NK-92 (cell line): ENCODE data around the gene HECTD1.
"Not testable (repeated sequence)": the region's sequence is repeated elsewhere in the genome, so short reads cannot be mapped to it uniquely, and the experiment has no call there.

ENCODE experiments used
- DNase-seq: peaks from one replicate; lab custom pipeline; 2025; ENCODE audit not compliant: unreplicated experiment; lab: John Stamatoyannopoulos, UW

Gene HECTD1

DNA sequence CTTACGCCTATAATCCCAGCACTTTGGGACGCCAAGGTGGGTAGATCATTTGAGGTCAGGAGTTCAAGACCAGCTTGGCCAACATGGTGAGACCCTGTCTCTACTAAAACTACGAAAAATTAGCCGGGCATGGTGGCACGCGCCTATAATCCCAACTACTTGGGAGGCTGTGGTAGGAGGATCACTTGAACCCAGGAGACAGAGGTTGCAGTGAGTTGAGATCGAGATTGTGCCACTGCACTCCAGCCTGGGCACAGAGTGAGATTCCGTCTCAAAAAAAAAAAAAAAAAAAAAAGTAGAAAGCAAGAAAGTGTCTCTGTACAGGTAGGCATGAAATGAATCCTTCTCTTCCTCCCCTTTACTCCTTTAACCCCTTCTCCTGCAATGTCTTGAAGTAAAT lies 111.8 kb downstream of the HECTD1 start:
- not testable (repeated sequence) for DNase-seq

DNA sequence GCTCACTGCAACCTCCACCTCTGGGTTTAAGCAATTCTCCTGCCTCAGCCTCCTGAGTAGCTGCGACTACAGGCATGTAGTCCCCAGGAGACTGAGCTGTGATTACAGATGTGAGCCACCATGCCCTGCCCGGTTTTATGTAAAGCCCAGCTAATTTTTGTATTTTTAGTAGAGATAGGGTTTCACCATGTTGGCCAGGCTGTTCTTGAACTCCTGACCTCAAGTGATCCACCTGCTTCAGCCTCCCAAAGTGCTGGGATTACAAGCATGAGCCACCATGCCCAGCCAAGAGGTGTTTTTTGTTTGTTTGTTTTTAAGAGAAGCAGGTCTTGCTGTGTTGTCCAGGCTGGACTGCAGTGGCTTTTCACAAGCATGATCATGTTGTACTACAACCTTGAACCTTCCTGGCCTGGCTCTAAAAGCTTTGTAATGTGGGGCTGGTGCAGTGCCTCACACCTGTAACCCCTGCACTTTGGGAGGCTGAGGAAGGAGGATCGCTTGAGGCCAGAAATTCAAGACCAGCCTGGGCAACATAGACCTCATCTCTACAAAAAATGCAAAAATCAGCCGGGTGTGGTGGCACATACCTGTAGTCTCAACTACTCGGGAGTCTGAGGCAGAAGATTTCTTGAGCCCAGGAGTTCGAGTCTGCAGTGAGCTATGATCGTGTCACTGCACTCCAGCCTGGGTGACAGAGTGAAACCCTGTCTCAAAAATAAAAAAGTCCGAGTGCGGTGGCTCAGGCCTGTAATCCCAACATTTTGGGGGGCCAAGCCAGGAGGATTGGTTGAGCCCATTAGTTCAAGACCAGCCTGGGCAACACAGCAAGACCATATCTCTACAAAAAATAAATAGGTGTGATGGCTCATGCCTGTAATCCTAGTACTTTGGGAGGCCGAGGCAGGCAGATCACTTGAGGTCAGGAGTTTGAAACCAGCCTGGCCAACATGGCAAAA lies 113.4 kb downstream of the HECTD1 start:
- not testable (repeated sequence) for DNase-seq

DNA sequence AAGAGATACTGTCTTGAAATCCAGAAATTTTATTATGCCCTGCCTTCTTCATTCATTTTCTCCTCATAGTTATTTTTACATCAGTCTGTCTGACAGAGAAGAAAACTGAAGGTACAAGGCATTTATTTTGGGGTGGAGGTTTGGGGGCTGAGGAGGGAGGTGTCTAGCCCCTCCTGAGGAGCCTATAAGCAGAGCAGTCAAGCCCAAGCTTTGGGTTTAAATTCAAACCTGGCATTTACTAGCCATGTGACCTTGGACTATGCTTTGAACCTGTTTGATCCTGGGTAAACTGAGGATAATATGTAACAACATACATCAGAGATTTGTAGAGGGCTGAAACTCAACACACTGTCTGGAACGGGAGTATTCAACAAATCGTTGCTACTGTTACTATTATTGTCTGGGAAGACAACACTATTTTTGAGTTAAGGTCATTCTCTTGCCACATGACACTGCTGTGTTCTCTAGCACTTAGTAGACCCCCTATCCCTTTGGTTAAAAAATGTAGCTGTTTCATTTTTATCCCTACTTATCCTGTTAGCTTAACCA lies 115.4 kb downstream of the HECTD1 start:
- no peak for DNase-seq

DNA sequence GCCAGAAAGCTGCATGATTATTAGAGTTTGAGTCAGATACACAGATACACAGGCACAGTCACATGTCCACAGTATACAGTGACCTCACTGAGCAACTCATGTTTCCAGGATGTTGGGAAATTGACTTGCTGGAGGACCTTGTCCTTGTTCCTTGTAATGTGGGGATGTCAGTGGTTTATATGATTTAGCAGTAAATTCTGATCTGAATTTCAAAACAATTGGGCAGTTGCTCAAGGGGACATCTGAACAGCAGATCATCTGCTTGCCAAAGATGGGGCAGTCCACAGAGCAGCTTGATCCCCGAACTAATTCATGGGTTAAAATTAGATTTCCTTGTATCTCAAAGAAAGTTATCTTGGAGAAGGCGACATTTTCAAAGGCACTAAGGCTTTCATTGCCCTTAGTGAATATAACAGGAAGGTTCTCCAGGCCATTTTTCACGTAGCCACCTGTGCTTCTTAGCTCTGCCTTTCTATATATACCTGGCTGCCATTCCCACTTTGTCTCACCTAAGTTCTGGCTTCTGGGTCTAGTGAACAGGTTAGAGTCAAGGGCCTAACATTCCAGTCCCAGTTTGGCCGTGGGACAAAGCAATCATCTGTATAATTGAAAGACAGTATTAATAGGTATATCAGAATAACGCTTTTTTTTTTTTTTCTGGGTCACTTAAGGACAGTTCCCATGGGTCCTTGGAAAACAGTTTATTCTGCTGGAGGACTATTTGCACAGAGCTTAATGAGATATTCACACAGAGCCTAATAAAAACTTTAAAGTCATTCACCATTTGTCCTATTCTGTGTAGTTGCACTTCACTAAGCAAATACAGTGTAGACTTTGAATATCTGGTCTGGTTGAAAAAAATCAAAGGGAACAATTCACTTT lies 116.5 kb downstream of the HECTD1 start:
- DNase-seq: no peak

DNA sequence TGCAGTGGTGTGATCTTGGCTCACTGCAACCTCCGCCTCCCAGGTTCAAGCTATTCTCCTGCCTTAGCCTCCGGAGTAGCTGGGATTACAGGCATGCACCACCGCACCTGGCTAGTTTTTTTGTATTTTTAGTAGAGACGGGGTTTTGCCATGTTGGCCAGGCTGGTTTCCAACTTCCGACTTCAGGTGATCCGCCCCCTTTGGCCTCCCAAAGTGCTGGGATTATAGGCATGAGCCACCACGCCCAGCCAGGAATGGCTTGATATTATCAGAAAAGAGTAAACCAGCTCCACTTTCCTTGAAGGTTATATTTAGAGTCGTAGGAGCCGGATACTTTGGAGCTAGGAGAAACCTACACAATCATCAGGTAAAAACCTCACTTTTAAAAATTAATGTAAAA lies 121.1 kb downstream of the HECTD1 start:
- DNase-seq: not testable (repeated sequence)

DNA sequence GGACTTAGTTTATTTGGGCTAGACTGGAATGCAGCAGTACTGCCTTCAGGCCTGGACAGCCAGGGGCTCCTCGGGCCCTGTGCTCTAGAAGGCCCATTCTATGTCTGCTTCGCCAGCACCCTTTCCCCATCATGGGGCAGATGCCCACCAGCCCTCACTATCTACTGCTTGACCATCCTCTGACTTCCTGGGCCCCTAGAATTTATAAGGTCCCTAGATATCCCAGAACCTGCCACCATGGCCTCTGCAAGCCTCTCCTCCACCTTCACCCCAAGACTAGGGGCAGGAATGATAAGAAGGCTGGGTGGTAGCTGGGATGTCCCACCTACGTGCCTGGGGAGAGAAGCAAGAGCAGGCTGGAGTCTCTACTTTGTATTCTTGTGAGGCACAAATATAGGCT lies 122.6 kb downstream of the HECTD1 start:
- DNase-seq: no peak

DNA sequence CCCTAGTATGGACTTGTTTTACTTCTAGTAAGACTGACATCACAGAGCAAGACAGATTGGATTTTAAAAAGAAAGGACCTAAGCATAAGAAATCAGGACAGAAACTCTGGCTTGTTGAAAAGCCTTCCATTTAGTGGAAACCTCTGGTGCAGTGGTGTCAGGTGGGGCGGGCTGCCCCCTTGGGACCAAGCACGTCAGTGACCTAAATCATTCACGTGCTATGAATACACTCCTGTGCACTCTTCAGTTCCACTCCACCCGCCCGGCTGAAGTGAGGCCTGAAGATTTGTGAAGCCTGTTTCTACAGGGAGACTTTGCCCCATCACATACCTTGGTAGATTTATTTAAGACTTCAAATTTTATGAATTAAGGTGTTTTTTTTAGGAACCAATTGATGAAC lies 123.2 kb downstream of the HECTD1 start:
- DNase-seq: no peak

DNA sequence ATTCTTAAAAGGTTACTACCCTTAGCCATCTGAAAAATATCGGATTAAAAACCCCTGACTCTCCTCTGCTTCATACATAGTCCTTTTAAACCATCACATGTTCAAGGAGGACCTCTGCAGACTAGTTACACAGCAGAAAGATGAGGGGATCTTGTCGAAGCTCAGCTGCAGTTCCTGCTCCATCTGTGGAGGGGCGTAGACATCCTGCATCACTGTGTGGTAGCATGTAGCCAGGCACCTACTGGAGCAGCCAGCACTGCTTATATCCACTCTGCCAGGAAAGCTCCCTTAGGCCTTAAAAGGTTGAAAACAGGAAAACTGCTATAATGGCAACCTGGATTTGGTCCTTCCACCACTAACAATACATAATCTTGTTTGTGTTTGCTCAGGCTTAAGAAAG lies 123.8 kb downstream of the HECTD1 start:
- DNase-seq: no peak

DNA sequence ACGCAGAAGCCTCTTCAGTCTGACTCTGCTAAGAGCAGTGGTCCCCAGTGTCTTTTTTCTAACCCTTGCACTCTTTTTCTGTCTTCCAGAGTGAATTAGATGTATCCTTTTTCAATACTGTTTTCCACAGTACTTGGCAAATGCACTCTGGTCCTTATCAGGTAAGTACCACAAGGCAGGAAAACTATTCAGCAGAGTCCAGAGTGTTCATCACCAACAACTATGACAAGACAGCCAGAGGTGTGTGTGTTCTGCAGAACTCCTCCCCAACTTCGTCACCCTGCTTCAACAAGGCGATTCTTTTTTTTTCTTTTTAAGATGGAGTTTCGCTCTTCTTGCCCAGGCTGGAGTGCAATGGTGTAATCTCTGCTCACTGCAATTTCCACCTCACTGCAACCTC lies 127.1 kb downstream of the HECTD1 start:
- no peak for DNase-seq

DNA sequence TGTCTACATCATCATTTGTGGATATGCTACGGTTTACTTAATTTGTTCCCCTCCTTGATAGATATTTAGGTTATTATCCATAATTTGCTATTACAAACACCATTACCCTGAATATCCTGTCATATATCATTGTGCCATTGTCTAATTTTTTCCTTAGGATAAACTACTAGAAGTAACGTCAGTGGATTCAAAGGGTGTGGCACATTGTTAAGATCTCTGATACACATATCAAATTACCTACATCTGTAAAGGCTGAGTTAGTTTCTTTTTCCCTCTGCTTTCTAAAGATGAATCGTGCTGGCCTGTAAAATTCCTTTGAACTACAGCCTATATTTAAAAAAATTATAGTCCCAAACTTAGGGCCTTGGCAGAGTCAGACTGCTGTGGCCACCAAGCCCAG lies 127.5 kb downstream of the HECTD1 start:
- DNase-seq: no peak

DNA sequence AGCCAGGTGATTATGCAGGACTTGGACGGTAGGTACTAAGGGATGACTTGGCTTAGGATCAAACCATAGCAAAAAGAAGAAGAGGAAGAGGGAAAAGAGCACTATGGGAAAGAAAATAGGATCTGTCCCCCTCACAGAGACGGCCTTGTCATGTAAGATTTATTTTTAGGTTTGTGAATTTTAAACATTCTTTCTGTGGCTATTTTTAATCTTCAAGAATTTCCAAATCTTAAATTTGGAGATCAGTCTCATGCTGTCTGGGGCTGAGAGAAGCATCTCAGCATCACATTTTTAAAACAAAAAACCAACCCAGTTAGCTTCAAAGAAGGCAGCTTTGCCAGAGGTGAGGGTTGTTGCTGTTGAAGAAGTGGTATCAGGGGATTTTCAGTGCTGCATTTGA lies 128.8 kb downstream of the HECTD1 start:
- DNase-seq: no peak

DNA sequence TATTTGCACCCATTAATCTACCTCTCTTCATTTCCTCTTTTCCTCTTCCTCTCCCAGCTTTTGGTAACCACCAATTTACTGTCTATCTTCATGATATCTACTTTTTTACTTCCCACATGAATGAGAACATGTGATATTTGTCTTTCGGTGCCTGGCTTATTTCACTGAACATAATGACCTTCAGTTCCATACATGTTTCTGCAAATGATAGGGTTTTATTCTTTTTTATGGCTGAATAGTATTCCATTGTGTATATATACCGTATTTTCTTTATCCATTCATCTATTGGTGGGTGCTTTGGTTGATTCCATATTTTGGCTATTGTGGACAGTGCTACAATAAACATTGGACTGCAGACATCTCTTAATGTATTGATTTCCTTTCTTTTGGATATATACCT lies 132.4 kb downstream of the HECTD1 start:
- no peak for DNase-seq

DNA sequence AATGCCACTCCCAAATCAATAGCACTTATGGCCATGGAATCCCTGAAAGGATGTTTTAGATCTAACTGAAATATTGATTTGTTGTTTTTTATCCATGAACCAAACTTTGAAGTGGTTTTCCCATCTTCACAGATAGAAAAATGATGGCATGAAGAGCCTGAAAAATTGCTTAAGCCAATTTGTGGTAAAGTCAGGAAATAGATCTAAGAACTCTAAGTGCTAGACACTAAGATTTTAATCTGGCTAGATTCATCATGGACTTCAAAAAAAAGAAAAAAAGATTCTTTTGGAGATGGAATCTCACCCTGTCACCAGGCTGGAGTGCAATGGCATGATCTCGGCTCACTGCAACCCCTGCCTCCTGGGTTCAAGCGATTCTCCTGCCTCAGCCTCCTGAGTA lies 136.4 kb downstream of the HECTD1 start:
- no peak for DNase-seq

DNA sequence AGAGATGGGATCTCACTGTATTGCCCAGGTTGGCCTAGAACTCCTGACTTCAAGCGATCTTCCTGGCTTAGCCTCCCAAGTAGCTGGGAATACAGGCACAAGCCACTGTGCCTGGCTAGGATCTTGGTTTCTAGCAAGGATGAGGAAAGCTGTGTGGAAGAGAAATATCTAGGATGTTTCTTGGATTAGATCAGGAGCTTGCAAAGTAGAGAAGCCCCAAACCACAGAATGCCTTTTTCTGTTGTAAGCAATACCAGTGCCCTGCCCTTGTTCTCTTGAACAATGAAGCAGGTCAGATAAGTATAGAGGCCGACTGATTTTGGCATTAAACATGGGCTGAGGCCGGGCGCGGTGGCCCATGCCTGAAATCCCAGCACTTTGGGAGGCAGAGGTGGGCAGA lies 137.2 kb downstream of the HECTD1 start:
- DNase-seq: no peak

DNA sequence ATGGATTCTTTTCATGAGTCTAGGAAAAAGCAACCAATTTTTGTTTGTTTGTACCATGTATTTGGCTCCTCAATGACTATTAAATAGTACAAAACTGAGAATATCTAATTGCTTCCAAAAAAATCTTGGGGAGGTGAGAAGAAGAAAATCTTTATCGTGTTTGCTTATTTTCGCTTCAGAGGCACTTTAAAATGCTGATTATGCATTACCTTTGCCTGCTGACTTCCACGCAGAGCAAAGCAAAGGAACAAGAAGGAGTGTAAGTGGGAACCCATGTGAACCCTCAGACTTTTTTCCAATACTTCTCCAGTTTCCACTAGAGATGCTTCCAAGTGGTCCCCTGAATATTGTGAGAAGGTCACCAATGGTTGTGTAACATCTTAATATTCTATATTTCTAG lies 138.2 kb downstream of the HECTD1 start:
- DNase-seq: no peak

DNA sequence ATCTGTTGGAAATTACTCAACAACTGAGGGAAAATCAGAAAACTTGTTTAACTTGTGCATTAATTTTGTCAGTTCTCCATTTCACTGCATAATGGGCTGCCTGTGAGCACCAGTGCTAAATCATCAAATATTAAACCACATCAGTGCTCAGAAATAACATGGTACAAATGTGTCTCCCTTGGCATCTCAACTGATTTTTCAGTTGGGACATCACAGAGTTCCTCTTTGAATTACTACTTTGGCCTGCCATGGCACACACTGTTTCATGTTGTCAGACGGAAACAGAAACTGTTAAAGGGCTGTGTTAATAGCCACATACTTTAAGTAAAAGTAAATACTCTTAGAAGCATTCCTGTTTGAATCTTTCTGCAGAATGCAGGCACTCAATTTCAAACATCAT lies 139.4 kb downstream of the HECTD1 start:
- DNase-seq: no peak

DNA sequence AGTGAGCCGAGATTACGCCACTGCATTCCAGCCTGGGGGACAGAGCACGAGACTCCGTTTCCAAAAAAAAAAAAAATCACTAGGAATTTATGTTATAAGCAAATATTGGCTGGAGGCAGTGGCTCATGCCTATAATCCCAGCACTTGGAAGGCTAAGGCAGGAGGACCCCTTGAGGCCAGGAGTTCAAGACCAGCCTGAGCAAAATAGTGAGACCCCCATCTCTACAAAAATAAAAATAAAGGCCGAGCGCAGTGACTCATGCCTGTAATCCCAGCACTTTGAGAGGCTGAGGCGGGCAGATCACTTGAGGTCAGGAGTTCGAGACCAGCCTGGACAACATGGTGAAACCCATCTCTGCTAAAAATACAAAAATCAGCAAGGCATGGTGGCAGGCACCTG lies 144.7 kb downstream of the HECTD1 start:
- DNase-seq: not testable (repeated sequence)

DNA sequence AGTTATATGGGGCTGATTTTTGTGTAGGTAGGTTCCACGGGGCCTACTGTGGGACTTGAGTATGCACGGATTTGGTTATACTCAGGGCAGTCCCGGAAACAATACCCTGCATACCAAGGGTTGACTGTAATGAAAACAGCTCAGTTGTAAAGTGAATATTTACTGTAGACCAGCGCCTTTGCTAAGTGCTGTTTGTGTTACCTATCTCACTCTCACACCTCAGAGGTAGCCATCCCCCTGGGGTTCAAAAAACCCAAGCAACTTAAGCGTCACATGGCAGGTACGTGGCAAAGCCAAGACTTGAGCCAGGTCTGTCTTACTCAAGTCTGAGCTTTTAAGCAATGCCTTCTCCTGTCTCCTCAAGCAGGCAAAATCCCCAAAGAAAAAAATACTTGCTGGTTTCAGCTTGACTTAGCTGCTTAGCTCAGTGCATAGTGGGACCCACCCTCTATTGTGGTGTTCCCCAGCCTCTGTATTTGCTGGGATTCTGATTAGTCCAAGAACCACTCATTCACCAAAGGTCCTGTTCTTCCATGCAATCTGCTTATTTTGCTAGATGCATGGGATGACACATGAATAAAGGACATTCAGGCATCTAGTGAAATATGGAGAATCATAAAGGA lies 147.2 kb downstream of the HECTD1 start:
- no peak for DNase-seq

DNA sequence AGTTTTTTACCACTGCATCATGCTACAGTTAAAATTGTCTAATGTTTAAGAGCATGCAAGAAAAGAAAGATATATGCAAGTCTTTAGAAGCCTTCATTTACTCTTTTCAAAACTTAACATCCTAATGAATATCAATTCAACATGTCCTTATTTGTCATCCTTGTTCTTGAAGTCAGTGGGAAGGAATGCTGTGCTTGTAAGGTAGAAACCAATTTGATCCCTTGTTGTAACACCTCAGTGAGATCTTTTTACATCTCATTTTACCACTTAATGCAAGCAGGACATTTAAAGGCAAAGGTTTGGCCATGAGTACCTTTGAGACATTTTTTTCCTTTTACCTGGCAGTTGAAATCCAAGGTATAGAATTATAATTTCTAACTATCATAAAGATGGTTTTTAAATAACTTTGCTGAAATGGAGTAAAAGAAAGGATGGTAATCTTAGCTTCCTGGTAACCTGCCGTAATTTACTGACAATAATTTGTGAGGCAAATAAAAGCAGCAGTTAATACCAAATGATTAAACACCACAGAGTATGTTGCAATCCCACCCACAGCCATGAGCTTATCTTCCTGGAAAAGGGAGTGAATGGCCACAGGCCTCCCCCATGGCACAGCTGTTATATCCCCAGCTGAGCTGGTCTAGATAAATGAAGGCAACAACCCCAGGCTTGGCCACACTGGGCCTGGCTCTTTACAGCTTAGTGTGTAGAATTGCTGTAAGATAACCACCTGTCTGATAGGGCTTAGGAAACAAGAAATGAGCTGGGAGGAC lies 148.3 kb downstream of the HECTD1 start:
- DNase-seq: no peak

DNA sequence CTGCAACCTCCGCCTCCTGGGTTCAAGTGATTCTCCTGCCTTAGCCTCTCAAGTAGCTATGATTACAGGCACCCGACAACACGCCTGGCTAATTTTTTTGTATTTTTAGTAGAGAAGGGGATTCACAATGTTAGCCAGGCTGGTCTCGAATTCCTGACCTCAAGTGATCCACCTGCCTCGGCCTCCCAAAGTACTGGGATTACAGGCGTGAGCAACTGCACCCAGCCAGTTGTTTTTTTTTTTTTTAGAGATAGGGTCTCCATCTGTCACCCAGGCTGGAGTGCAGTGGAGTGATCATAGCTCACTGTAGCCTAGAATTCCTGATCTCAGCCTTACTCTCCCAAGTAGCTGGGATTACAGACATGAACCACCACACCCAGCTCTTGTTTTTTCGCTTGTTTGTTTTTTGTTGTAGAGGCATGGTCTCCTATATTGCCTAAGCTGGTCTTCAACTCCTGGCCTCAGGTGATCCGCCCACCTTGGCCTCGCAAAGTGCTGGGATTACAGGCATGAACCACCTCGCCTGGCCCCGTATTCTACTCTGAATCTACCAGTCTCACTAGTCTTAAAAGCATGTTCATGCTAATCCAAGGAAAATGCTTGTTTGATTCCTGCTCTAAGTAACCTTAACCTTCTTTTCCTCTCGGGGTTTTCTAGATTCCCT lies 149.8 kb downstream of the HECTD1 start:
- no peak for DNase-seq
